Measurements from ENCODE around the gene MAGEA9B. TPM values are rescaled to one million over a fixed set of nuclear protein-coding genes. Genes with fewer than 3 reads are reported as not detected.

MAGEA9B gene
- total RNA-seq, 1 experiment from 2014 or later = not detected

GRCh38 chrX:149567621-149568417 lies 19.4 kb downstream of the MAGEA9B start:
- H3K4me1 Mint-ChIP-seq = peaks cover 31 to 47% of the 10 kb centered on the region in 2 experiments
- H3K23me2 ChIP-seq (ENCODE audit: insufficient read length, low read depth, low read length, poor library complexity, severe bottlenecking) = no peaks in the 10 kb centered on the region
- H3K79me1 ChIP-seq (ENCODE audit: insufficient read depth, low read depth, low read length, poor library complexity, severe bottlenecking) = no peaks in the 10 kb centered on the region
- H2AFZ ChIP-seq (ENCODE audit: low read length) = no peak overlapping the region
- H4K20me1 ChIP-seq (ENCODE audit: control insufficient read depth, insufficient read depth, insufficient read length) = no peaks in the 10 kb centered on the region
- H3K18ac ChIP-seq (ENCODE audit: insufficient read length, low read depth, low read length) = no peak overlapping the region
- H2AK5ac ChIP-seq (ENCODE audit: insufficient read length, low read length) = no peak overlapping the region
- no peaks in the 10 kb centered on the region for H3K27me3 Mint-ChIP-seq (ENCODE audit: low read depth)
- H3K9ac ChIP-seq (ENCODE audit: extremely low read depth, insufficient read length, low read length) = no peak overlapping the region
- H4K5ac ChIP-seq (ENCODE audit: insufficient read length, low read depth, low read length) = no peak overlapping the region
- peaks cover 0 to 11% (median 8%) of the 10 kb centered on the region in 3 experiments; a peak in 3 of 7 replicates for H3K36me3 Mint-ChIP-seq (ENCODE audit: insufficient read depth in 1 of 3, low read depth in 3 of 3)
- H4K8ac ChIP-seq (replicated peaks; ENCODE audit: insufficient read length, low read depth, low read length) = no peak overlapping the region
- DNase-seq = no peak
- no peak overlapping the region for H3K4me2 ChIP-seq (ENCODE audit: insufficient read depth, insufficient read length, low read length)
- H4K91ac ChIP-seq (ENCODE audit: insufficient read length, low read depth, low read length) = no peak overlapping the region
- no peak overlapping the region for H2BK12ac ChIP-seq (ENCODE audit: insufficient read length, low read depth, low read length)
- no CpG with 5 or more reads among the region's 7 CpGs for WGBS (ENCODE audit: extremely low coverage, insufficient read length, low lambda C conversion rate)
- no peak overlapping the region for H2BK5ac ChIP-seq (ENCODE audit: insufficient read length, low read length)
- no peaks in the 10 kb centered on the region for H3K27me3 ChIP-seq (ENCODE audit: insufficient read depth, low read length)
- peak overlapping the region in 1 of 3 experiments; percentile 83; a peak in 1 of 7 replicates for H3K27ac Mint-ChIP-seq
- H2BK120ac ChIP-seq (ENCODE audit: low read depth, low read length, poor library complexity, severe bottlenecking) = no peak overlapping the region
- H2BK20ac ChIP-seq (ENCODE audit: low read depth, low read length, poor library complexity, severe bottlenecking) = no peak overlapping the region
- H3K4me3 Mint-ChIP-seq = no peak overlapping the region
- peaks cover 64 to 68% of the 10 kb centered on the region in 2 experiments for H3K9me3 Mint-ChIP-seq
- H3K4ac ChIP-seq (ENCODE audit: low read depth, low read length) = no peak overlapping the region
- no peak overlapping the region for H3K23ac ChIP-seq (ENCODE audit: insufficient read length, low read depth, low read length)
- H3K14ac ChIP-seq (ENCODE audit: insufficient read depth, low read length) = no peak overlapping the region
- no peaks in the 10 kb centered on the region for H3K4me1 ChIP-seq (ENCODE audit: insufficient read depth, low read length)
- no peak overlapping the region for H3K56ac ChIP-seq (ENCODE audit: insufficient read length, low read depth, low read length)
- H3K27ac ChIP-seq (ENCODE audit: insufficient read length, low read depth, low read length) = no peak overlapping the region
- TF ChIP-seq CTCF (conservative IDR thresholded peaks at IDR 0.05) = no peak
- H3K79me2 ChIP-seq (ENCODE audit: insufficient read depth, low read length) = no peaks in the 10 kb centered on the region
- H2BK15ac ChIP-seq (ENCODE audit: low read depth, low read length) = no peak overlapping the region
- H3T11ph ChIP-seq (ENCODE audit: low read length) = no peak overlapping the region
- H3K9me3 ChIP-seq (ENCODE audit: control insufficient read depth, low read depth, low read length) = peaks cover 48% of the 10 kb centered on the region
